K562 (cell line): ENCODE data around the gene BBX. TPM values are rescaled to one million over a fixed set of nuclear protein-coding genes. Genes with fewer than 3 reads are reported as not detected.

Experiments used
- ATAC-seq: fragments of 200-7000 bp; cut with Tn5 transposase; 3 replicates; pipeline ENCODE4 v1.9.1; 2020; ENCODE audit warnings: moderate library complexity
- BruUV-seq: library from RNA; stranded (reverse); fragments of 400-500 nt; replicated peaks from 2 replicates; lab custom pipeline; 2021; lab: Mats Ljungman, UMichigan
- CTCF ChIA-PET: fragments of 300-600 bp; formaldehyde crosslinking; extraction: SDS; loops from one replicate; lab custom pipeline; 2021; ENCODE audit warnings: low intra/inter-chr PET ratio; lab: Yijun Ruan, JAX
- POLR2A ChIA-PET: fragments of 300-600, 350-650 bp; sonication (Branson Sonifier 250); formaldehyde crosslinking; extraction: SDS; loops from one replicate; lab custom pipeline; 2021; ENCODE audit warnings: antibody characterized with exemption, inconsistent platforms; lab: Yijun Ruan, JAX
- DNase-seq, 4 experiments: peaks; one replicate each; pipeline versions ENCODE4 v3.0.0 to v3.0.0-alpha.2; 2011 to 2018; ENCODE audit warnings: low spot score in 3 of 4, mixed read lengths in 3 of 4; ENCODE audit errors: extremely low read depth in 1 of 4
- FAIRE-seq: peaks from 2 replicates; lab custom pipeline; 2011; peaks lifted over from hg19 to GRCh38; lab: Jason Lieb, UNC
- H2AFZ ChIP-seq: 2 replicates; pipeline ENCODE4 v1.6.0; 2011; ENCODE audit warnings: low read depth, low read length, control low read depth, inconsistent platforms
- H3K27ac ChIP-seq: fragments of 200-600 bp; 3 replicates; pipeline ENCODE4 v1.8.0; 2011; ENCODE audit warnings: low read depth, mild to moderate bottlenecking, control low read depth, inconsistent platforms, low read length, moderate library complexity, mixed read lengths; ENCODE audit errors: extremely low read depth
- H3K27me3 ChIP-seq, 2 experiments: fragments of 300-600 bp in 1 of 2; 2 replicates in 1 of 2; 3 replicates in 1 of 2; pipeline versions ENCODE4 v1.6.0 to v1.8.0; 2011; ENCODE audit warnings: inconsistent platforms in 2 of 2, low read length in 2 of 2, mild to moderate bottlenecking in 1 of 2, mixed read lengths in 1 of 2, moderate library complexity in 1 of 2; ENCODE audit not compliant: control insufficient read depth in 2 of 2, insufficient read depth in 2 of 2
- H3K36me3 ChIP-seq: fragments of 300-600 bp; 3 replicates; pipeline ENCODE4 v1.8.0; 2011; ENCODE audit warnings: mild to moderate bottlenecking, low read length, inconsistent platforms; ENCODE audit not compliant: control insufficient read depth, insufficient read depth
- H3K4me1 ChIP-seq, 2 experiments: fragments of 200-600 bp in 1 of 2; replicated peaks in 1 of 2; 2 replicates in 1 of 2; 3 replicates in 1 of 2; pipeline versions ENCODE4 v1.5.1 to v1.8.0; 2011; ENCODE audit warnings: inconsistent platforms in 2 of 2, low read length in 2 of 2, mild to moderate bottlenecking in 1 of 2, mixed read lengths in 1 of 2, moderate library complexity in 1 of 2; ENCODE audit not compliant: control insufficient read depth in 2 of 2, insufficient read depth in 2 of 2
- H3K4me2 ChIP-seq: 2 replicates; pipeline ENCODE4 v1.6.1; 2011; ENCODE audit warnings: low read length, control low read depth, inconsistent platforms, mixed read lengths; ENCODE audit not compliant: insufficient read depth
- H3K4me3 ChIP-seq: fragments of 200-600 bp; sonication (generic), shearing (Covaris generic); 2 replicates; pipeline ENCODE4 v1.5.1; 2016; ENCODE audit warnings: control low read depth, inconsistent platforms
- H3K79me2 ChIP-seq: fragments of 200-600 bp; 3 replicates; pipeline ENCODE4 v1.8.0; 2011; ENCODE audit warnings: low read length, inconsistent platforms; ENCODE audit not compliant: control insufficient read depth, insufficient read depth
- H3K9ac ChIP-seq, 2 experiments: 2 replicates each; pipeline versions ENCODE4 v1.6.0 to v1.6.1; 2011; ENCODE audit warnings: low read depth in 2 of 2, low read length in 2 of 2, control low read depth in 1 of 2, inconsistent platforms in 1 of 2, mild to moderate bottlenecking in 1 of 2, mixed read lengths in 1 of 2; ENCODE audit not compliant: insufficient read depth in 1 of 2
- H3K9me1 ChIP-seq: one replicate; pipeline ENCODE4 v1.6.0; 2011; ENCODE audit warnings: inconsistent platforms, mild to moderate bottlenecking, low read length, moderate library complexity; ENCODE audit not compliant: control insufficient read depth, insufficient read depth
- H3K9me3 ChIP-seq: replicated peaks from 2 replicates; pipeline ENCODE4 v1.5.1; 2011; ENCODE audit warnings: low read depth, low read length, inconsistent platforms; ENCODE audit not compliant: control insufficient read depth, insufficient read depth
- H4K20me1 ChIP-seq: replicated peaks from 2 replicates; pipeline ENCODE4 v1.6.1; 2011; ENCODE audit warnings: low read length, inconsistent platforms, mixed read lengths; ENCODE audit not compliant: control insufficient read depth, insufficient read depth
- ARID1B ChIP-seq: fragments of 450-650 bp; IDR thresholded peaks from 2 replicates; pipeline ENCODE4 v1.6.1; 2016; ENCODE audit warnings: antibody characterized with exemption, mild to moderate bottlenecking, inconsistent platforms
- ETV5 ChIP-seq: sonication (generic); formaldehyde crosslinking; IDR thresholded peaks from 2 replicates; pipeline ENCODE4 v1.4.0; 2020; ENCODE audit warnings: low read depth, mild to moderate bottlenecking, missing genetic modification reagents
- LCOR ChIP-seq: sonication (generic); formaldehyde crosslinking; IDR thresholded peaks from 2 replicates; pipeline ENCODE4 v1.8.0; 2022; ENCODE audit warnings: mild to moderate bottlenecking, missing genetic modification reagents
- MED1 ChIP-seq: sonication (generic); formaldehyde crosslinking; IDR thresholded peaks from 2 replicates; pipeline ENCODE4 v1.8.1; 2023; ENCODE audit warnings: missing genetic modification reagents, borderline replicate concordance
- NKRF ChIP-seq: fragments of 450-650 bp; IDR thresholded peaks from 2 replicates; pipeline ENCODE4 v1.6.1; 2016; ENCODE audit warnings: borderline replicate concordance
- SPI1 ChIP-seq: IDR thresholded peaks from 2 replicates; pipeline ENCODE4 v1.6.1; 2011; ENCODE audit warnings: low read depth, low read length, control low read depth, borderline replicate concordance
- SREBF2 ChIP-seq: sonication (generic); formaldehyde crosslinking; IDR thresholded peaks from 2 replicates; pipeline ENCODE4 v1.4.0; 2020; ENCODE audit warnings: mild to moderate bottlenecking, missing genetic modification reagents
- THAP7 ChIP-seq: fragments of 250-450 bp; sonication (Bioruptor Pico); IDR thresholded peaks from 2 replicates; pipeline ENCODE4 v1.5.0; 2021
- ZKSCAN3 ChIP-seq: fragments of 250-450 bp; sonication (Bioruptor Pico); IDR thresholded peaks from 2 replicates; pipeline ENCODE4 v1.4.0; 2020
- ZNF184 ChIP-seq: sonication (generic); formaldehyde crosslinking; IDR thresholded peaks from 2 replicates; pipeline ENCODE4 v1.5.0; 2020; ENCODE audit warnings: missing genetic modification reagents
- WGBS: fragments of 100-300 bp; shearing (Covaris generic); methylation state at CpG from one replicate; pipeline ENCODE4 v1.1.6; 2016; ENCODE audit warnings: low coverage, mixed read lengths; ENCODE audit not compliant: insufficient coverage; ENCODE audit errors: missing lambda C conversion rate; 5-methylcytosine and 5-hydroxymethylcytosine counted together
- in situ Hi-C: fragments of 300-500 bp; cut with MboI; formaldehyde crosslinking; loops from 4 replicates; pipeline ENCODE4 v1.15.0; 2018; ENCODE audit warnings: inconsistent platforms, mixed read lengths
- intact Hi-C: fragments of 100-400 bp; cut with micrococcal nuclease; formaldehyde crosslinking; loops from 2 replicates; pipeline ENCODE4 v1.14.2; 2022
- polyA plus RNA-seq, 8 experiments: library from polyadenylated mRNA; depleted of rRNA in 4 of 8; stranded (reverse) in 5 of 8; unstranded in 3 of 8; fragments of >200 nt; fragmentation: Nextera tagmentation in 2 of 8; fragmentation: Illumina TruSeq in 1 of 8; extraction: Ambion mirVana in 2 of 8; extraction: Trizol in 1 of 8; gene quantifications; 2 replicates each; pipeline versions ENCODE4 v1.2.1 to v1.2.3, GENCODE V29; 2011 to 2014; ENCODE audit warnings: inconsistent platforms in 1 of 8, missing spikeins in 1 of 8
- total RNA-seq, 7 experiments: library from RNA; depleted of rRNA in 6 of 7; stranded (reverse); fragments of >200 nt in 6 of 7; fragmentation: Illumina TruSeq in 2 of 7; extraction: Trizol in 2 of 7; gene quantifications; 2 replicates each; pipeline versions ENCODE4 v1.2.1 to v1.2.3, GENCODE V29; 2011 to 2021; ENCODE audit warnings: low replicate concordance in 1 of 7
- TF ChIP-seq, protein P1 (sequence below): fragments of 450-650 bp; formaldehyde crosslinking; IDR thresholded peaks from 2 replicates; pipeline ENCODE4 v1.4.0; 2020; ENCODE audit warnings: mild to moderate bottlenecking, moderate library complexity
- TF ChIP-seq, protein P2 (sequence below), 2 experiments: fragments of 450-650 bp; conservative IDR thresholded peaks; 2 replicates each; pipeline ENCODE4 v1.6.1; 2017; ENCODE audit warnings: mild to moderate bottlenecking in 2 of 2, moderate library complexity in 2 of 2
- TF ChIP-seq, protein P3 (sequence below): fragments of 250-450 bp; sonication (Bioruptor Pico); IDR thresholded peaks from 2 replicates; pipeline ENCODE4 v1.9.0; 2021; ENCODE audit warnings: mild to moderate bottlenecking
- TF ChIP-seq, protein P4 (sequence below): fragments of 150-350 bp; IDR thresholded peaks from 2 replicates; pipeline ENCODE4 v1.6.1; 2014; ENCODE audit warnings: low read depth, mild to moderate bottlenecking, low read length, borderline replicate concordance

BBX gene
- total and polyA plus RNA-seq, 9 of the 15 experiments (the other 6 are each of a cell fraction or from before 2014, with no cell fraction given) = 4.9 to 19.5 (median 11.8) TPM

DNA sequence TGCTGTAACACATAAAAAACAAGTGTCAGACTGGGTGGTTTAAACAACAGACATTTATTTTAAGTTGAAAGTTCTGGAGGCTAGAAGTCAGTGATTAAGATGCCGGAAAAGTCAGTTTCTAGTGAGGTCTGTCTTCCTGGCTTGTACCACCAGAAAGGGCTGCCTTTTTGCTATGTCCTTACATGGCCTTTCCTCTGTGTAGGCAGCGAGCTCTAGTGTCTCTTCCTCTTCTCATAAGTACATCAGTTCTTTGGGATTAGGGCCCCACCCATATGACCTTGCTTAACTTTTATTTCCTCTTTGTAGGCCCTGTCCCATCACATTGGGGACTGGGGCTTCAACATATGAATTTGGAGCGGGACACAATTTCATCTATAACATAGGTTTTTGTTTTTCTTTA lies 128.0 kb downstream of the BBX start:
- Histone ChIP-seq H3K9ac (no peak overlapping the region), H3K27me3 (no peaks in the 10 kb centered on the region), H4K20me1 (no peaks in the 10 kb centered on the region), H3K27ac (no peak overlapping the region), H3K9me1 (no peaks in the 10 kb centered on the region), H3K4me1 (no peaks in the 10 kb centered on the region), H3K36me3 (no peaks in the 10 kb centered on the region), H2AFZ (no peak overlapping the region), H3K4me2 (no peak overlapping the region), H3K4me3 (no peak overlapping the region), H3K9me3 (no peaks in the 10 kb centered on the region), H3K79me2 (no peaks in the 10 kb centered on the region)
- no peak for FAIRE-seq
- BruUV-seq = no TSS peak
- in situ Hi-C loops = no loop called here
- ATAC-seq = no peak
- intact Hi-C loops = no loop called here
- 39% methylated on average over 3 of the region's 3 CpGs for WGBS
- DNase-seq = no peak
- ChIA-PET POLR2A (no interaction called here), CTCF (no interaction called here)
- TF ChIP-seq SPI1 (no peak), NKRF (no peak), MED1 (no peak), ZKSCAN3 (CRISPR knock-in tag) (no peak), SREBF2 (CRISPR knock-in tag) (no peak), LCOR (no peak), THAP7 (no peak), ETV5 (no peak), ZNF184 (no peak), ARID1B (no peak)
- TF ChIP-seq, protein P1, sequence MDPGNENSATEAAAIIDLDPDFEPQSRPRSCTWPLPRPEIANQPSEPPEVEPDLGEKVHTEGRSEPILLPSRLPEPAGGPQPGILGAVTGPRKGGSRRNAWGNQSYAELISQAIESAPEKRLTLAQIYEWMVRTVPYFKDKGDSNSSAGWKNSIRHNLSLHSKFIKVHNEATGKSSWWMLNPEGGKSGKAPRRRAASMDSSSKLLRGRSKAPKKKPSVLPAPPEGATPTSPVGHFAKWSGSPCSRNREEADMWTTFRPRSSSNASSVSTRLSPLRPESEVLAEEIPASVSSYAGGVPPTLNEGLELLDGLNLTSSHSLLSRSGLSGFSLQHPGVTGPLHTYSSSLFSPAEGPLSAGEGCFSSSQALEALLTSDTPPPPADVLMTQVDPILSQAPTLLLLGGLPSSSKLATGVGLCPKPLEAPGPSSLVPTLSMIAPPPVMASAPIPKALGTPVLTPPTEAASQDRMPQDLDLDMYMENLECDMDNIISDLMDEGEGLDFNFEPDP = no peak
- TF ChIP-seq, protein P2, sequence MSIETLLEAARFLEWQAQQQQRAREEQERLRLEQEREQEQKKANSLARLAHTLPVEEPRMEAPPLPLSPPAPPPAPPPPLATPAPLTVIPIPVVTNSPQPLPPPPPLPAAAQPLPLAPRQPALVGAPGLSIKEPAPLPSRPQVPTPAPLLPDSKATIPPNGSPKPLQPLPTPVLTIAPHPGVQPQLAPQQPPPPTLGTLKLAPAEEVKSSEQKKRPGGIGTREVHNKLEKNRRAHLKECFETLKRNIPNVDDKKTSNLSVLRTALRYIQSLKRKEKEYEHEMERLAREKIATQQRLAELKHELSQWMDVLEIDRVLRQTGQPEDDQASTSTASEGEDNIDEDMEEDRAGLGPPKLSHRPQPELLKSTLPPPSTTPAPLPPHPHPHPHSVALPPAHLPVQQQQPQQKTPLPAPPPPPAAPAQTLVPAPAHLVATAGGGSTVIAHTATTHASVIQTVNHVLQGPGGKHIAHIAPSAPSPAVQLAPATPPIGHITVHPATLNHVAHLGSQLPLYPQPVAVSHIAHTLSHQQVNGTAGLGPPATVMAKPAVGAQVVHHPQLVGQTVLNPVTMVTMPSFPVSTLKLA (conservative IDR thresholded peaks at IDR 0.05) = no peak
- TF ChIP-seq, protein P3, sequence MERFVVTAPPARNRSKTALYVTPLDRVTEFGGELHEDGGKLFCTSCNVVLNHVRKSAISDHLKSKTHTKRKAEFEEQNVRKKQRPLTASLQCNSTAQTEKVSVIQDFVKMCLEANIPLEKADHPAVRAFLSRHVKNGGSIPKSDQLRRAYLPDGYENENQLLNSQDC (CRISPR knock-in tag) = no peak
- TF ChIP-seq, protein P4, sequence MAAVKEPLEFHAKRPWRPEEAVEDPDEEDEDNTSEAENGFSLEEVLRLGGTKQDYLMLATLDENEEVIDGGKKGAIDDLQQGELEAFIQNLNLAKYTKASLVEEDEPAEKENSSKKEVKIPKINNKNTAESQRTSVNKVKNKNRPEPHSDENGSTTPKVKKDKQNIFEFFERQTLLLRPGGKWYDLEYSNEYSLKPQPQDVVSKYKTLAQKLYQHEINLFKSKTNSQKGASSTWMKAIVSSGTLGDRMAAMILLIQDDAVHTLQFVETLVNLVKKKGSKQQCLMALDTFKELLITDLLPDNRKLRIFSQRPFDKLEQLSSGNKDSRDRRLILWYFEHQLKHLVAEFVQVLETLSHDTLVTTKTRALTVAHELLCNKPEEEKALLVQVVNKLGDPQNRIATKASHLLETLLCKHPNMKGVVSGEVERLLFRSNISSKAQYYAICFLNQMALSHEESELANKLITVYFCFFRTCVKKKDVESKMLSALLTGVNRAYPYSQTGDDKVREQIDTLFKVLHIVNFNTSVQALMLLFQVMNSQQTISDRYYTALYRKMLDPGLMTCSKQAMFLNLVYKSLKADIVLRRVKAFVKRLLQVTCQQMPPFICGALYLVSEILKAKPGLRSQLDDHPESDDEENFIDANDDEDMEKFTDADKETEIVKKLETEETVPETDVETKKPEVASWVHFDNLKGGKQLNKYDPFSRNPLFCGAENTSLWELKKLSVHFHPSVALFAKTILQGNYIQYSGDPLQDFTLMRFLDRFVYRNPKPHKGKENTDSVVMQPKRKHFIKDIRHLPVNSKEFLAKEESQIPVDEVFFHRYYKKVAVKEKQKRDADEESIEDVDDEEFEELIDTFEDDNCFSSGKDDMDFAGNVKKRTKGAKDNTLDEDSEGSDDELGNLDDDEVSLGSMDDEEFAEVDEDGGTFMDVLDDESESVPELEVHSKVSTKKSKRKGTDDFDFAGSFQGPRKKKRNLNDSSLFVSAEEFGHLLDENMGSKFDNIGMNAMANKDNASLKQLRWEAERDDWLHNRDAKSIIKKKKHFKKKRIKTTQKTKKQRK = no peak
